Brain microvascular endothelial cell (primary cell): ENCODE results near the gene TRIM38.
"Not testable (repeated sequence)": the region's sequence is repeated elsewhere in the genome, so short reads cannot be mapped to it uniquely, and the experiment has no call there.

Experiments
- DNase-seq: peaks from one replicate; pipeline ENCODE4 v3.0.0-alpha.2; 2020
- H3K27ac ChIP-seq: fragments of 250-450 bp; sonication (Bioruptor Pico); 2 replicates; pipeline ENCODE4 v1.5.1; 2020; ENCODE audit warnings: mild to moderate bottlenecking, moderate library complexity
- H3K27me3 ChIP-seq: fragments of 250-450 bp; sonication (Bioruptor Pico); replicated peaks from 2 replicates; pipeline ENCODE4 v1.5.1; 2020; ENCODE audit warnings: mild to moderate bottlenecking
- H3K36me3 ChIP-seq: fragments of 250-450 bp; sonication (Bioruptor Pico); replicated peaks from 2 replicates; pipeline ENCODE4 v1.5.1; 2020; ENCODE audit warnings: mild to moderate bottlenecking
- H3K4me3 ChIP-seq: 2 replicates; pipeline ENCODE4 v1.5.1; 2011; ENCODE audit warnings: low read depth, mild to moderate bottlenecking, control low read depth, low read length, moderate library complexity
- in situ Hi-C: cut with HindIII; loops from 2 replicates; pipeline ENCODE4 v1.10.0; 2017; ENCODE audit warnings: low sequenced_read_pairs, low pct_ligation_motif_present
- TF ChIP-seq, protein P1 (sequence below): IDR thresholded peaks from 2 replicates; pipeline ENCODE4 v1.5.1; 2011; ENCODE audit warnings: low read depth, mild to moderate bottlenecking, moderate library complexity, low read length, control low read depth, inconsistent platforms; ENCODE audit errors: missing control alignments

The TRIM38 gene

DNA sequence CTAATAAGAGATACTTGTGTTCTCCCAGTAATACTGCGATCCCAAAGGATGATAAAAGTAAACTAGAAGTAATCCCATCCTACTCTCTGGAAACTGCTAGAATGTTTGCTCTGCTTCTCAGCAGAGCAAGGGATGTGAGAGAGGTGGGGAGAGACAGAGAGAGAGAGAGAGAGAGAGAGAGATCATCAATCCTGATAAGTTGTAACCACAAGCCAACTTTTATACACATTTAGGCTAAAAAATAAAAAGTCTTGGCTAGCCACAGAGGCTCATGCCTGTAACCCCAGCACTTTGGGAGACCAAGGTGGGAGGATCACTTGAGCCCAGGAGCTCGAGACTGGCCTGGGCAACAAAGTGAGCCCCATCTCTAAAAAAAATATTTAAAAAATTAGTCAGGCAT, 16.0 kb upstream of the TRIM38 start:
- H3K36me3 ChIP-seq, result no peaks in the 10 kb centered on the region
- TF ChIP-seq, protein P1, sequence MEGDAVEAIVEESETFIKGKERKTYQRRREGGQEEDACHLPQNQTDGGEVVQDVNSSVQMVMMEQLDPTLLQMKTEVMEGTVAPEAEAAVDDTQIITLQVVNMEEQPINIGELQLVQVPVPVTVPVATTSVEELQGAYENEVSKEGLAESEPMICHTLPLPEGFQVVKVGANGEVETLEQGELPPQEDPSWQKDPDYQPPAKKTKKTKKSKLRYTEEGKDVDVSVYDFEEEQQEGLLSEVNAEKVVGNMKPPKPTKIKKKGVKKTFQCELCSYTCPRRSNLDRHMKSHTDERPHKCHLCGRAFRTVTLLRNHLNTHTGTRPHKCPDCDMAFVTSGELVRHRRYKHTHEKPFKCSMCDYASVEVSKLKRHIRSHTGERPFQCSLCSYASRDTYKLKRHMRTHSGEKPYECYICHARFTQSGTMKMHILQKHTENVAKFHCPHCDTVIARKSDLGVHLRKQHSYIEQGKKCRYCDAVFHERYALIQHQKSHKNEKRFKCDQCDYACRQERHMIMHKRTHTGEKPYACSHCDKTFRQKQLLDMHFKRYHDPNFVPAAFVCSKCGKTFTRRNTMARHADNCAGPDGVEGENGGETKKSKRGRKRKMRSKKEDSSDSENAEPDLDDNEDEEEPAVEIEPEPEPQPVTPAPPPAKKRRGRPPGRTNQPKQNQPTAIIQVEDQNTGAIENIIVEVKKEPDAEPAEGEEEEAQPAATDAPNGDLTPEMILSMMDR, result no peak
- in situ Hi-C loops, result no loop called here
- DNase-seq, result no peak
- no peak overlapping the region for H3K27ac ChIP-seq
- H3K4me3 ChIP-seq, result no peak overlapping the region
- no peaks in the 10 kb centered on the region for H3K27me3 ChIP-seq

DNA sequence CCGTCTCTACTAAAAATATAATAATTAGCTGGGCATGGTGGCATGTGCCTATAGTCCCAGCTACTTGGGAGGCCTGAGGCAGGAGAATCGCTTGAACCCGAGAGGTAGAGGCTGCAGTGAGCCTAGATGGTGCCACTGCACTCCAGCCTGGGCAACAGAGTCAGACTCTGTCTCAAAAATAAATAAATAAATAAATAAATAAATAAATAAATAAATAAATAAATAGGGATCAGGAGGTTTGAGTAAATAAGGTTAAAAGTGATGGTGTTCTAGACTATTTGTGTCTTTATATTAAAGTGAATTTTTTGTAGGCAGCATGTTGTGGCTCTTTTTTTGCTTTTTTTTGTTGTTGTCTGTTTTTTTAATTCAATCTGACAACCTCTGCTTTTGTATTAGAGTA, 15.1 kb upstream of the TRIM38 start:
- DNase-seq, H3K27me3 ChIP-seq, H3K27ac ChIP-seq, H3K36me3 ChIP-seq, in situ Hi-C loops, H3K4me3 ChIP-seq: not testable (repeated sequence)

DNA sequence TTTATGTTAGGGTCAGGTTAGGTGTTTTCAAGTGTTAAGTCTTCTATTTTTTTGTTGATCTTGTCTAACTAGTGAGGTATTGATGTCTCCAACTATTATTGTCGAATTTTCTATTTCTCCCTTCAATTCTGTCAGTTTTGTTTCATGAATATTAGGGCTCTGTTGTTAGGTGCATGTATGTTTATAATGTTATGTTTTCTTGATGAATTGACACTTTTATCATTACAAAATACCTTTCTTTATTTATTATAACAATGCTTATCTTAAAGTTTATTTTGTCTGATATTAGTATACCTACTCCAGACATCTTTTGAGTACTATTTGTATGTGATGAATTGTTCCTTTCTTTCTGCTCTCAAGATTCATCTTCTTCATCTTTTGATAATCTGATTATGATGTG, 12.9 kb upstream of the TRIM38 start:
- DNase-seq, result no peak
- in situ Hi-C loops, result no loop called here
- no peaks in the 10 kb centered on the region for H3K27me3 ChIP-seq

DNA sequence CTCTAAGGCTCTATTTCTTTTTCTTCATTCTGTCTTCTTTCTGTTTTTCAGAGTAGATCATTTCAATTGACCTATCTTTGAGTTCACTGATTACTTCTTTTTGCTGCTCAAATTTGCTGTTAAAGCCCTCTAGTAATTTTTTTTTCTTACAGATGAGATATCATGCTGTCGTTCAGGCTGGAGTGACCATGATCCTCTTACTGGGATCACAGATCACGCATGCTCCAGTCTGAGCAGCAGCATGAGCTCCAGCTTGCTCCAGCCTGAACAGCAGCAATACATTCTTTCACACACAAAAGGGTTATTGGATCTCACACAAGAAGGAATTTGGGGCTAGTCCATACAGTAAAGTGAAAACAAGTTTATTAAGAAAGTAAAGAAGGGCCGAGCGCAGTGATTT, 12.3 kb upstream of the TRIM38 start:
- in situ Hi-C loops, result no loop called here
- Histone ChIP-seq H3K27me3 (no peaks in the 10 kb centered on the region), H3K36me3 (no peaks in the 10 kb centered on the region), H3K27ac (no peak overlapping the region), H3K4me3 (no peak overlapping the region)
- TF ChIP-seq, protein P1, result no peak
- no peak for DNase-seq

More for the DNA sequence above, 12.9 kb upstream of the TRIM38 start:
- no peak overlapping the region for H3K27ac ChIP-seq
- no peaks in the 10 kb centered on the region for H3K36me3 ChIP-seq
- TF ChIP-seq, protein P1, result no peak
- no peak overlapping the region for H3K4me3 ChIP-seq

DNA sequence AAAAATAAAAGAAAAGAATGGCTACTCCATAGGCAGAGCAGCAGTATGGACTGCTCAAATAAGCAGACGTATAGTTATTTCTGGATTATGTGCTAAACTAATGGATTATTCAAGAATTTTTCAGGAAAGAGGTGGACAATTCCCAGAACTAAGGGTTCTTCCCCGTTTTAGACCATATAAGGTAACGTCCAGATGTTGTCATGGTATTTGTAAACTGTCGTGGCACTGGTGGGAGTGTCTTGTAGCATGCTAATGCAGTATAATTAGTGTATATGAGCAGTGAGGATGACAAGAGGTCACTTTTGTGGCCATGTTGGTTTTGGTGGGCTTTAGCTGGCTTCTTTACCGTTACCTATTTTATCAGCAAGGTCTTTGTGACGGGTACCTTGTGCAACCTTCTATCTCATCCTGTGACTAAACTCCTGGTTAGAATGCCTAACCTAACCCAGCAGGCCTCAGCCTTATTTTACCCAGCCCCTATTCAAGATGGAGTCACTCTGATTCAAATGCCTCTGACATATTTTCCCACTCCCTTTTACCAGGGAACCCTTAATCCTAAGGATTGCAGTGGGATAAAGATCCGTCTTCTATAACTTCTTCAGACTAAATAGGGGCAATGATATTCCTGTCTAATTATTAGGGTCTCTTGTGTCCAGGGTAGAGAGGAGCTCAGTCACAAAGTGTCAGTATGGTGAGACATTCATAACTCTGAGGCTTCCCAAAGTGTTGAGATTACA, 11.1 kb upstream of the TRIM38 start:
- H3K36me3 ChIP-seq, result no peaks in the 10 kb centered on the region
- in situ Hi-C loops, result no loop called here
- H3K4me3 ChIP-seq, result no peak overlapping the region
- H3K27ac ChIP-seq, result no peak overlapping the region
- no peak for DNase-seq
- no peaks in the 10 kb centered on the region for H3K27me3 ChIP-seq
- TF ChIP-seq, protein P1, result no peak

DNA sequence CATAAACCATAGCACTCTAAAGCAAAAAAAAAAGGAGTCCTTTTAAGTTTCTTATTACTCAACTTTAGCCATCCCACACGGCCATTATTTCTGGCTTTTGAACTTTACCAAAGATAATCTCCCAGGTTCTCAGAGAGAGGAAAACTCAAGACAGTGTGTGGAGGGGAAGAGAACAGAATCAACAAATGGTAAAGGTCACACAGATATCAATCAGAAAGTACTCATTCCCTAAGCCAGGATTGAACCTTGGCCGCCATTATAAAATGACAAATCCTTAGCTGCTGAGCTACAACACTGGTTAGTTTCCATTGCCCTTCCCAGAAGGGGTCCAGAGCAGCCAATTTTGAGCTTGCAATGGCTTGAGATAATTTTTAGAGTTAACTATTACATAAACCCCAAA, 10.1 kb upstream of the TRIM38 start:
- Histone ChIP-seq H3K4me3 (no peak overlapping the region), H3K27me3 (no peaks in the 10 kb centered on the region), H3K36me3 (no peaks in the 10 kb centered on the region), H3K27ac (no peak overlapping the region)
- in situ Hi-C loops, result no loop called here
- TF ChIP-seq, protein P1, result no peak
- no peak for DNase-seq
